HepG2 (cell line): ENCODE results near the gene ZFAND2B. TPM values are rescaled to one million over a fixed set of nuclear protein-coding genes. Genes with fewer than 3 reads are reported as not detected.

Experiments used
- ATRX ChIP-seq: sonication (generic); formaldehyde crosslinking; IDR thresholded peaks from 2 replicates; pipeline ENCODE4 v1.4.0; 2020; ENCODE audit warnings: missing genetic modification reagents, borderline replicate concordance
- BCL3 ChIP-seq: sonication (generic); formaldehyde crosslinking; IDR thresholded peaks from 2 replicates; pipeline ENCODE4 v1.5.1; 2020; ENCODE audit warnings: mild to moderate bottlenecking, missing genetic modification reagents, moderate library complexity
- CREB1 ChIP-seq, 2 experiments: fragments of 450-650 bp in 1 of 2; IDR thresholded peaks; 2 replicates each; pipeline ENCODE4 v1.6.1; 2016 to 2017; ENCODE audit warnings: control low read depth in 1 of 2, mild to moderate bottlenecking in 1 of 2, missing compliant biosample characterization in 1 of 2, missing genetic modification characterization in 1 of 2
- E2F1 ChIP-seq: sonication (generic); formaldehyde crosslinking; IDR thresholded peaks from 2 replicates; pipeline ENCODE4 v1.5.0; 2020; ENCODE audit warnings: missing genetic modification reagents
- E2F5 ChIP-seq: sonication (generic); formaldehyde crosslinking; conservative IDR thresholded peaks from 2 replicates; pipeline ENCODE4 v1.4.0; 2020; ENCODE audit warnings: missing genetic modification reagents
- FLYWCH1 ChIP-seq: sonication (generic); formaldehyde crosslinking; IDR thresholded peaks from 2 replicates; pipeline ENCODE4 v1.8.1; 2023; ENCODE audit warnings: mild to moderate bottlenecking, missing genetic modification reagents
- HDAC1 ChIP-seq: sonication (generic); formaldehyde crosslinking; IDR thresholded peaks from 2 replicates; pipeline ENCODE4 v1.5.1; 2020; ENCODE audit warnings: mild to moderate bottlenecking, missing genetic modification reagents
- HINFP ChIP-seq: sonication (generic); formaldehyde crosslinking; IDR thresholded peaks from 2 replicates; pipeline ENCODE4 v1.4.0; 2020; ENCODE audit warnings: low read depth, mild to moderate bottlenecking, missing genetic modification reagents
- HNRNPL ChIP-seq: fragments of 200-400 bp; formaldehyde crosslinking; IDR thresholded peaks from 2 replicates; pipeline ENCODE4 v1.6.1; 2017; ENCODE audit warnings: mild to moderate bottlenecking, low read depth, low read length
- KDM5A ChIP-seq: fragments of 200-600 bp; sonication (generic); IDR thresholded peaks from 2 replicates; pipeline ENCODE4 v1.7.0; 2018; ENCODE audit warnings: antibody characterized with exemption, mild to moderate bottlenecking, low read length, borderline replicate concordance
- MIER3 ChIP-seq: IDR thresholded peaks from 2 replicates; pipeline ENCODE4 v1.6.1; 2016; ENCODE audit warnings: missing compliant biosample characterization, borderline replicate concordance
- PPARG ChIP-seq: conservative IDR thresholded peaks from 2 replicates; pipeline ENCODE4 v1.6.1; 2016; ENCODE audit warnings: missing biosample characterization, missing genetic modification reagents
- RAD51 ChIP-seq: fragments of 450-650 bp; IDR thresholded peaks from 2 replicates; pipeline ENCODE4 v1.6.1; 2016; ENCODE audit warnings: borderline replicate concordance
- RFXANK ChIP-seq: IDR thresholded peaks from 2 replicates; pipeline ENCODE4 v1.6.1; 2016
- THAP8 ChIP-seq: sonication (generic); formaldehyde crosslinking; IDR thresholded peaks from 2 replicates; pipeline ENCODE4 v1.5.1; 2020; ENCODE audit warnings: missing genetic modification reagents, mild to moderate bottlenecking, borderline replicate concordance
- ZBTB38 ChIP-seq: sonication (generic); formaldehyde crosslinking; IDR thresholded peaks from 2 replicates; pipeline ENCODE4 v1.5.1; 2020; ENCODE audit warnings: mild to moderate bottlenecking, missing genetic modification reagents
- ZBTB7B ChIP-seq: sonication (generic); formaldehyde crosslinking; IDR thresholded peaks from 2 replicates; pipeline ENCODE4 v1.4.0; 2020; ENCODE audit warnings: missing genetic modification reagents
- ZEB1 ChIP-seq: IDR thresholded peaks from 2 replicates; pipeline ENCODE4 v1.6.1; 2012; ENCODE audit warnings: mild to moderate bottlenecking, low read depth, inconsistent platforms; ENCODE audit not compliant: insufficient replicate concordance
- ZFP82 ChIP-seq: sonication (generic); formaldehyde crosslinking; IDR thresholded peaks from 2 replicates; pipeline ENCODE4 v1.5.1; 2020; ENCODE audit warnings: mild to moderate bottlenecking, missing genetic modification reagents, borderline replicate concordance
- ZNF143 ChIP-seq: sonication (generic); formaldehyde crosslinking; IDR thresholded peaks from 2 replicates; pipeline ENCODE4 v1.4.0; 2020; ENCODE audit warnings: missing genetic modification reagents
- ZNF296 ChIP-seq: sonication (generic); formaldehyde crosslinking; conservative IDR thresholded peaks from 2 replicates; pipeline ENCODE4 v1.5.0; 2020; ENCODE audit warnings: mild to moderate bottlenecking, missing genetic modification reagents
- ZNF430 ChIP-seq: sonication (generic); formaldehyde crosslinking; IDR thresholded peaks from 2 replicates; pipeline ENCODE4 v1.9.0; 2021; ENCODE audit warnings: mild to moderate bottlenecking, missing genetic modification reagents
- ZNF501 ChIP-seq: sonication (generic); formaldehyde crosslinking; IDR thresholded peaks from 2 replicates; pipeline ENCODE4 v1.5.1; 2020; ENCODE audit warnings: mild to moderate bottlenecking, moderate library complexity, missing genetic modification reagents
- ZNF672 ChIP-seq: sonication (generic); formaldehyde crosslinking; IDR thresholded peaks from 2 replicates; pipeline ENCODE4 v1.8.1; 2022; ENCODE audit warnings: missing genetic modification reagents
- polyA plus RNA-seq, 8 experiments: library from polyadenylated mRNA; depleted of rRNA in 3 of 8; stranded (reverse) in 7 of 8; unstranded in 1 of 8; fragments of >200 nt; fragmentation: Illumina TruSeq in 4 of 8; extraction: Trizol in 4 of 8; gene quantifications; 2 replicates each; pipeline versions ENCODE4 v1.2.1 to v1.2.3, GENCODE V29; 2011 to 2016; ENCODE audit warnings: low read depth in 4 of 8, missing spikeins in 1 of 8, mixed read lengths in 1 of 8; ENCODE audit not compliant: insufficient read depth in 1 of 8
- total RNA-seq, 5 experiments: library from RNA; depleted of rRNA; stranded (reverse); fragments of >200 nt; fragmentation: Illumina TruSeq; extraction: Trizol; gene quantifications; 2 replicates each; pipeline ENCODE4 v1.2.3, GENCODE V29; 2016; ENCODE audit warnings: low read depth in 1 of 5

The ZFAND2B gene
- total and polyA plus RNA-seq, 2 of the 13 experiments (the other 11 are each of a cell fraction or from before 2014, with no cell fraction given): 53.3 to 115 TPM

- TF ChIP-seq HDAC1 (peak; percentile 95), ZBTB38 (CRISPR knock-in tag) (peak; percentile 93), ZNF501 (CRISPR knock-in tag) (peak; percentile 95), ZNF143 (CRISPR knock-in tag) (peak; percentile 60), HNRNPL (no peak), KDM5A (no peak), ZNF672 (CRISPR knock-in tag) (no peak; the same call in 1 of the 2 replicates), HINFP (peak; percentile 40; the same call in 1 of the 2 replicates), FLYWCH1 (CRISPR knock-in tag) (peak; percentile 91; the same call in 1 of the 2 replicates), ATRX (CRISPR knock-in tag) (no peak), CREB1 (IDR thresholded peaks at IDR 0.05) (peak; percentile 27; the same call in 1 of the 2 replicates), CREB1 (CRISPR knock-in tag; IDR thresholded peaks at IDR 0.05) (no peak; the same call in 1 of the 2 replicates), MIER3 (CRISPR knock-in tag) (peak; percentile 48; the same call in 1 of the 2 replicates), E2F1 (CRISPR knock-in tag) (peak; percentile 94), ZNF430 (peak; percentile 95; the same call in 1 of the 2 replicates), BCL3 (CRISPR knock-in tag) (peak; percentile 94; the same call in 1 of the 2 replicates), ZEB1 (no peak), E2F5 (peak; percentile 95), ZNF296 (CRISPR knock-in tag) (peak; percentile 91; the same call in 1 of the 2 replicates), RAD51 (peak; percentile 95), ZBTB7B (CRISPR knock-in tag) (peak; percentile 80; the same call in 1 of the 2 replicates), ZFP82 (peak; percentile 98), THAP8 (CRISPR knock-in tag) (no peak), RFXANK (CRISPR knock-in tag) (peak; percentile 82), PPARG (CRISPR knock-in tag) (peak; percentile 67; the same call in 1 of the 2 replicates)
Observed at GRCh38 chr2:219218732-219219701, 12.4 kb downstream of the ZFAND2B start, which contains the start of gene ABCB6 (continued).
